Bronchial epithelial cell (primary cell): ENCODE data around the gene CMIP. TPM values are rescaled to one million over a fixed set of nuclear protein-coding genes. Genes with fewer than 3 reads are reported as not detected.

Experiments
- DNase-seq: peaks from one replicate; pipeline ENCODE4 v3.0.0-alpha.2; 2010; ENCODE audit warnings: low read depth
- FAIRE-seq: peaks from 2 replicates; lab custom pipeline; 2011; peaks lifted over from hg19 to GRCh38; lab: Jason Lieb, UNC
- H3K27me3 ChIP-seq: 2 replicates; pipeline ENCODE4 v1.5.1; 2011; ENCODE audit warnings: low read length; ENCODE audit not compliant: control insufficient read depth, insufficient read depth
- H3K36me3 ChIP-seq: 2 replicates; pipeline ENCODE4 v1.5.1; 2011; ENCODE audit warnings: low read length; ENCODE audit not compliant: control insufficient read depth, insufficient read depth
- H3K4me3 ChIP-seq: 2 replicates; pipeline ENCODE4 v1.5.1; 2011; ENCODE audit warnings: mild to moderate bottlenecking, low read depth, low read length, control low read depth
- total RNA-seq: library from RNA; depleted of rRNA; stranded (reverse); fragments of >200 nt; gene quantifications from 2 replicates; pipeline ENCODE4 v1.2.1, GENCODE V29; 2014
- TF ChIP-seq, protein P1 (sequence below): IDR thresholded peaks from 2 replicates; pipeline ENCODE4 v1.5.1; 2011; ENCODE audit warnings: mild to moderate bottlenecking, moderate library complexity, low read length, control low read depth, inconsistent platforms; ENCODE audit not compliant: insufficient read depth, severe bottlenecking

The CMIP gene
- total RNA-seq, 1 donor from 2014 or later = 21.1 TPM

GRCh38 chr16:81494434-81494806, 49.8 kb downstream of the CMIP start:
- FAIRE-seq = no peak
- H3K27me3 ChIP-seq = no peaks in the 10 kb centered on the region
- H3K36me3 ChIP-seq = peaks cover 17% of the 10 kb centered on the region
- TF ChIP-seq, protein P1, sequence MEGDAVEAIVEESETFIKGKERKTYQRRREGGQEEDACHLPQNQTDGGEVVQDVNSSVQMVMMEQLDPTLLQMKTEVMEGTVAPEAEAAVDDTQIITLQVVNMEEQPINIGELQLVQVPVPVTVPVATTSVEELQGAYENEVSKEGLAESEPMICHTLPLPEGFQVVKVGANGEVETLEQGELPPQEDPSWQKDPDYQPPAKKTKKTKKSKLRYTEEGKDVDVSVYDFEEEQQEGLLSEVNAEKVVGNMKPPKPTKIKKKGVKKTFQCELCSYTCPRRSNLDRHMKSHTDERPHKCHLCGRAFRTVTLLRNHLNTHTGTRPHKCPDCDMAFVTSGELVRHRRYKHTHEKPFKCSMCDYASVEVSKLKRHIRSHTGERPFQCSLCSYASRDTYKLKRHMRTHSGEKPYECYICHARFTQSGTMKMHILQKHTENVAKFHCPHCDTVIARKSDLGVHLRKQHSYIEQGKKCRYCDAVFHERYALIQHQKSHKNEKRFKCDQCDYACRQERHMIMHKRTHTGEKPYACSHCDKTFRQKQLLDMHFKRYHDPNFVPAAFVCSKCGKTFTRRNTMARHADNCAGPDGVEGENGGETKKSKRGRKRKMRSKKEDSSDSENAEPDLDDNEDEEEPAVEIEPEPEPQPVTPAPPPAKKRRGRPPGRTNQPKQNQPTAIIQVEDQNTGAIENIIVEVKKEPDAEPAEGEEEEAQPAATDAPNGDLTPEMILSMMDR = no peak
- no peak for DNase-seq
- no peak overlapping the region for H3K4me3 ChIP-seq

GRCh38 chr16:81494888-81495287, 50.3 kb downstream of the CMIP start:
- FAIRE-seq = no peak
- Histone ChIP-seq H3K4me3 (no peak overlapping the region), H3K36me3 (peaks cover 17% of the 10 kb centered on the region), H3K27me3 (no peaks in the 10 kb centered on the region)
- DNase-seq = no peak
- TF ChIP-seq, protein P1 = no peak

DNA sequence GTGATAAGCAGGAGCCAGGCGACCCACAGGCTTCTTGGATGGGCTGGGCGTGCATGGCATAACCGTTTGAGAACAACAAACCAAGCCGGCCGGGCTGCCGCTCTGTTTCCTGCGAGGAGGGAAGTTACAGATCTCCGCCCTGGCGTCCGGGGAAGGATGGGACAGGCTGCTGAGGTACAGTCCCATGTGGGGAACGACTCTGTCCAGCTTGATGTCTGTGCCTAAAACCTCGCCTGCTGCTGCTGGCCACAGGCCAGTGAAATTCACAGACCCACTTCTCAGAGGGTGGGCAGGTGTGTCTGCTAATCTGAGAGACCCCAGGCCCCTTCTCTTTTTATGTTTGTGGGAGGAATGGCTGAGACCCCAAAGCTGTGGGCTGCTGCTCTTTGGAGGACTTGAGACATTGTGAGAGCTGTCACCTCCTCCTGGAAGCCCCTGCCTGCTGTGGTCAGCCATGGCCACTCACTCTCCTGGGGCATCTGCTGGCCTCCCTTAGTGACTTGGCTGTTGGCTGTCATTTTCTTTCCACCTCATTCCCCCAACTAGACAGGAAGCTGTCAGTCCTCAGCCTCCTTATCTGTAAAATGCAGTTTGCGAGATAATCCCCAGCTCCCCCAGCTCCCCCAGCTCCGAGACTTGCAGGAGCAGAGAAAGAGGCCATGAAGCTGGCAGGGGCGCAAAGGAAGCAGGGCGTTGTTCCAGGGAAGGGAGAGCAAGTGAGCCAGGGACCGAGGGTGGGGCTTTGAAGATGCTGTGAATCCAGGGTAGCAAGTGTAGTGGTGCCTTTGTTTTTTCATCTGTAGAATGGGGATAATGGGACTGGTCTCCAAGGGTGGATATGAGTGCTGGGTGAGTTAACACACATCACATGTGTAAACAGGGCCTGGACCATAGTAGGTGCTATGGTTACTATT, 51.0 kb downstream of the CMIP start:
- no peak for DNase-seq
- Histone ChIP-seq H3K36me3 (peaks cover 17% of the 10 kb centered on the region), H3K4me3 (no peak overlapping the region), H3K27me3 (no peaks in the 10 kb centered on the region)
- no peak for FAIRE-seq
- TF ChIP-seq, protein P1 = no peak

DNA sequence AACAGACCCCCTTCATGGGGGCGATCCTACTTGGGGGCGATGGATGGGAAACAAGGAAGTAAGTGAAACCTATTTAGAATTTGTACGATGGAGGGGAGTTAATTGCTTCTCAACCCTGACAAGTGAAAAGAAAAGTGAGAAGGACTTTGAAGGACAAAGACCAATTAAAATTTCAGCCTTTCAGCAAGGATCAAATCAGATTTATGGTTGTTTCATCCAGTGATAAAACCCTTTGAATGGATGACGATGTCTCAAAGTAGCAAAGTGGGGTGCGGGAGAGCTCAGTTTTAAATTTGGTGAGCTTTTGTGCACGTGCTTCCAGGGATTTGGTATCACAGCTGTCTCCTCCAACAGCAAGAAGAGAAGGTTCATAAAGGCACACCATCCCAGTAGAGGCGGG, 51.7 kb downstream of the CMIP start:
- H3K27me3 ChIP-seq = no peaks in the 10 kb centered on the region
- no peak for DNase-seq
- H3K36me3 ChIP-seq = peaks cover 17% of the 10 kb centered on the region
- no peak overlapping the region for H3K4me3 ChIP-seq
- FAIRE-seq = no peak
- TF ChIP-seq, protein P1 = no peak

GRCh38 chr16:81496742-81497141, 52.1 kb downstream of the CMIP start:
- Histone ChIP-seq H3K27me3 (no peaks in the 10 kb centered on the region), H3K4me3 (no peak overlapping the region), H3K36me3 (peaks cover 17% of the 10 kb centered on the region)
- no peak for DNase-seq
- no peak for FAIRE-seq
- TF ChIP-seq, protein P1 = no peak
